ENCODE results near the gene ZNF629.

The ZNF629 gene

DNA sequence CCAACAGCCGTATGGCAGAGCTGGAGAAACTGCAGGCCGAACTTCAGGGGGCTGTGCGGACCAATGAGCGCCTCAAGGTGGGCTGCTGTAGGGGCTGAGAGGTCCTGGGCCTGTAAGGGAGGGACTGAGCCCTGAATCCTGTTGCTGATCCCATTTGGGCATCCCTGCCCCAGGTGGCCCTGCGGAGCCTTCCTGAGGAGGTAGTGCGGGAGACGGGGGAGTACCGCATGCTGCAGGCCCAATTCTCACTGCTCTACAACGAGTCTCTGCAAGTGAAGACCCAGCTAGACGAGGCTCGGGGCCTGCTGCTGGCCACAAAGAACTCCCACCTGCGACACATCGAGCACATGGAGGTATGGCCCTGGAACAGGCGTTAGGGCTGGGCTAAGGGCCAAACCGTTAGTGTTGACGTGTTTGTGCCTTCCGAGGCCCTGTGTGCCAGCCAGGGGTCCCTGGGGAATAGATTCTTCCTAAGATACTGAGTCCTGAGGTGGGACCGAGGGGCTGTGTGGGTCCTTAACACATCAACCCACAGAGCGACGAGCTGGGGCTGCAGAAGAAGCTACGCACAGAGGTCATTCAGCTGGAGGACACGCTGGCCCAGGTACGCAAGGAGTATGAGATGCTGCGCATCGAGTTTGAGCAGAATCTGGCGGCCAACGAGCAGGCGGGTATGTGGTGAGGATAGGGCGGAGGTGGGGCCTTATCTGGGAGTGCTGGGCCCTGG, 20.6 kb downstream of the ZNF629 start:
- DNase-seq = no peak

DNA sequence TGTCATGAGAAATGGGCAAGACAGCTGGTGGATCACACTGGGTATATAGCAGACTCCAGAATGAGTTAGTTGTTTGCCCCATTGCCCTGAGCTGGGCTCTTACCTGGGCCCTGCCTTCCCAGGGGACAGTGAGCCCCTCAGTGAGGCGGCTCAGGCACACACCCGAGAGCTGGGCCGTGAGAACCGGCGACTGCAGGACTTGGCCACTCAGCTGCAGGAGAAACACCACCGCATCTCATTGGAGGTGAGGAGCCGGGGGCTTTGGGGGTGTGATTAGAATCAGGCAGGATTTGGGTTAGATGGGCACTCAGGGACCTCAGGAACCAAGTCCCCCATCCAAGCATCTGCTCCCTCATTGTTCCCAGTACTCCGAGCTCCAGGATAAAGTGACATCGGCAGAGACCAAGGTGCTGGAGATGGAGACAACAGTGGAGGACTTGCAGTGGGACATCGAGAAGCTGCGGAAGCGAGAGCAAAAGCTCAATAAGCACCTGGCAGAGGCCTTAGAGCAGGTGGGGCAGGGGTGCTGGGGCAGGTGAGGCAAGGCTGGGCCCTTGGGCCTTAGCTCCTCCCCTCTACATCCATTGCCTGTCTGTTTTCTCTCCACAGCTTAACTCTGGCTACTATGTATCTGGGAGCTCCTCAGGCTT, 22.1 kb downstream of the ZNF629 start:
- no peak for DNase-seq

GRCh38 chr16:30764086-30764485, 22.9 kb downstream of the ZNF629 start:
- DNase-seq = no peak

DNA sequence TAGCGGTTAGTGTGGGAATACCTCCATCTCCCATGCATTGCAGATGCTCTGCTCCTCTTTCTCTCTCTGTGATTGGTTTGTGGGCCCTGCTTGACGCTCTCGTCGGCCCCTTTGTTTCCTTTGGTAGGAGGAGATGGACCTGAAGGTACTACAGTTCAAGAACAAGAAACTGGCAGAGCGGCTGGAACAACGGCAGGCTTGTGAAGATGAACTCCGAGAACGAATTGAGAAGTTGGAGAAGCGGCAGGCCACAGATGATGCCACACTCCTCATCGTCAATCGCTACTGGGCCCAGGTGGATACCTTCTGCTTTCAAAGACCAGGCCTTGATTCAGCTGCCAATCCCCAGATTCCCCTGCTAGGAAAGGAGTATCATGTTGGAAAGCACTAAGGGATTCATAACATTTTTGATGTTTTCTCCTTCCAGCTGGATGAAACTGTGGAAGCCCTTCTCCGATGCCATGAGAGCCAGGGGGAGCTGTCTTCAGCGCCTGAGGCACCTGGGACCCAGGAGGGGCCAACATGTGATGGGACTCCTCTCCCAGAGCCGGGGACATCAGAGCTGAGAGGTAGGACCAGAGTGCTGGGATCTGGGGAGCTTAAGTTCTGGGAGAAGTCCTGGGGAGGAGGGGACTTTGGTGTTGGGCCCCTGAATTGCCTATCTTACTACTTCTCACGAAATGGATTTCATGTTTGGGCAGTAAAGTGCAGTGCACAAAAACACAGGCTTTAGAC, 23.8 kb downstream of the ZNF629 start:
- DNase-seq = no peak

DNA sequence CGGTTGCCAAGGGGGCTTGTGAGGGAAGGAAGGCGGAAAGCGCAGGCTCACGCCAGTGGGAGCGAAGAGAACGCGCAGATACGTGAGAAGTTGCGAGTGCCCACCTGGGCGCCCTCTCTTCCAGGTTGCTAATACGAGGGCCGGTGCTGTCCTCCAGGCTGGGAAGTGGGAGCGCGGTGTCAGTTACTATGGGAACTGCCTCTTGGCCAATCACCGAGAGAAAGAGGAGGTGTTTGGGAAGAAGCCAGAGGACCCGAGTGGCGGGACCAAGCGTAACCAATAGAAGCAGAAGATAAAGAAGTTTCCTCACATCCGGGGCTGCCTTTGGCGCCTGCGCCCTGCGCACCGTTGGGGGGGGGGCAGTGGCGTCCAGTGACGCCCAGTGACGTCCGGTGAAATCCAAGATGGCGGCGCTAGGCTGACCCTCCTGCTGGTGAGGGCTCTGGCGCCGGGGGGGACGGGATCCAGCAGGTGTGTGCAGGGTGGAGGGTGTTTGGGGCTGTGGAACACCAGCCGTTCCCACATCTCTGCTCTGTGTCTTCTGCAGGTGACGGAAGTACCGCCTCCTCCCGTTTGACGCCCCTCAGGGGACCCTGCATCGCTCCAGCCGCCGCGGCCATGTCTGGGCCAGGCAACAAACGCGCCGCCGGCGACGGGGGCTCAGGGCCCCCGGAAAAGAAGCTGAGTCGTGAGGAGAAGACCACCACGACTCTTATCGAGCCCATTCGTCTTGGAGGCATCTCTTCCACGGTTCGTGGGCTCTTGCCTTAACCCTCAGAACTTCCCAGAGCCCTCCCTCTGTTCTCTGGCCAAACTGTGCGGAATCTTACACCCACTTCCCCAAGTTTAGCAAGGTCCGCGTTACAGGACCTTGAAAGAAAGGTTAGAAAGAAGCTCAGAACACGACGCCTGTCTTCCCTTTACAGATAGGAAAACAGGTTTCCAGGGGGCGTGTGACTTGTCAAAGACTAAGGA, 24.8 kb downstream of the ZNF629 start, which contains the start of the genes CFAP119 and RNF40:
Gene CFAP119 (minus strand): TSS at position 135 of the 975 bp plus-strand sequence. CDS start 314 bp downstream, outside the sequence.
Gene RNF40 (plus strand): TSS at position 395 of the 975 bp plus-strand sequence. CDS start 224 bp downstream, at position 619.
- DNase-seq = peak; percentile 72 to 81 (median 75)

- DNase-seq = peak in 1 of 4 experiments; percentile 15
Observed at GRCh38 chr16:30761427-30761927, 25.5 kb downstream of the ZNF629 start.

- DNase-seq = no peak
Observed at GRCh38 chr16:30760577-30761426, 26.2 kb downstream of the ZNF629 start.

GRCh38 chr16:30760001-30760559, 26.9 kb downstream of the ZNF629 start:
- no peak for DNase-seq

- no peak for DNase-seq
Observed at GRCh38 chr16:30758988-30759491, 28.0 kb downstream of the ZNF629 start.

DNA sequence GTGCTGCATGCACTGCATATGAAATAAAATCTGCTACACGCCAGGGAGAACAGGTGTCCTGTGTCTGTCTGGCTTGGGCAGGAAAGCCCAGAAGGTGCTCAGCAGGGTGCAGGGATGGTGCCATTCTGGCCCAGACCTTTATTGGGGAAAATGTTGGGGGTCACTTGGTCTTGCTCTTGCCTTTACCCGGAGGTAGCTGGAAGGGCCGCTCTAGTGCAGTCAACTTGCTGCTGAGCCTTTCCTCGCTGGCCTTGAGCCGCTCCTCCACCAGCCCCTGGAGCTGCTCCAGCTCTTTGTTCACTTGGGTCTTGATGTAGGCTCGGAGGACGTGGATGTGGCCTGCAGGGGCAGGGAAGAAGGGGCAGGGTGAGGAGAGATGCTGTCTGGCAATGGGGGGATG, 29.7 kb downstream of the ZNF629 start:
- no peak for DNase-seq

GRCh38 chr16:30756781-30757100, 30.3 kb downstream of the ZNF629 start:
- no peak for DNase-seq

GRCh38 chr16:30755955-30756780, 30.8 kb downstream of the ZNF629 start:
- DNase-seq = no peak

DNA sequence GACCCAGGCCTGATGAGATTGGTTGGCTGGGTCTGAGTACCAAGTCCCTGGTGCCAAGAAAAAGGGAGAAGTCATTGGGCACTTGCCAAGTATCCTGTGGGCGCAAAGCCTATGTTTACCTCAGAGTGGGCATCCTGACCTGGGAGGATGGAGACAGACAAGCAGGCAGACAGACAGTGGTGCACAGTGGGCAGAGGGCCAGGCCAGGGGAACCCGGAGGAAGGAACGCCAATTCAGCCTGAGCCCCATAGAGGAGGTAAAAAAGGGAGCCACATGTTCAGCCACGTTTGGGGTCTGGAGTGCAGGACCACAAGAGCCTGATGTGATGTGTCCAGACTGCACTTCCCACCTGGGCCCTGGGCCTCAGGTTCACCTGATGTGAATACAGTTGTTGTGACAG, 33.4 kb downstream of the ZNF629 start:
- DNase-seq = no peak

DNA sequence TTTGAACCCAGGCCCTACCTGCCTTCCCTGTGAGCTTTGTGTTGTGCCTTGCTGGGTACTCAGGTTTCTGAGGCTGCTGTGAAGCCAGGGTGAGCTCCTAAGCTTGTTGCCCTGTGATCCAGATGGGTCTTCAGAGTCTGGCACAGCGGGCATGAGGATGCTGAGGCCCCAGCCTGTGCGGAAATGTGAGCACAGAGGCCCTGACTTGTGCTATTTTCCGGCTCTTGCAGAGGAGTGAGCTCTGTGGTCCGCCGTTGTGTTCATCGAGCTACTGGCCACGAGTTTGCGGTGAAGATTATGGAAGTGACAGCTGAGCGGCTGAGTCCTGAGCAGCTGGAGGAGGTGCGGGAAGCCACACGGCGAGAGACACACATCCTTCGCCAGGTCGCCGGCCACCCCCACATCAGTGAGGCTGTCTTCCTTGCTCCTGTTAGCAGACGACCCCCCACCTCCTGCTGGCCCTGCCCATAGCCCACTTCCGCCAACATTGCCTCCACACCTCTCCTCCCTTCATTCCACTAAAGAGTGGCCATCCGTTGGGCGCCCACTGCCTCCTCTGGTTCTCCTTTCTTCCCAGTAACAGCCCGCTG, 36.0 kb downstream of the ZNF629 start:
- DNase-seq = no peak

GRCh38 chr16:30750201-30750600, 36.8 kb downstream of the ZNF629 start:
- DNase-seq = no peak

- no peak for DNase-seq
Observed at GRCh38 chr16:30748634-30749445, 38.2 kb downstream of the ZNF629 start.

DNA sequence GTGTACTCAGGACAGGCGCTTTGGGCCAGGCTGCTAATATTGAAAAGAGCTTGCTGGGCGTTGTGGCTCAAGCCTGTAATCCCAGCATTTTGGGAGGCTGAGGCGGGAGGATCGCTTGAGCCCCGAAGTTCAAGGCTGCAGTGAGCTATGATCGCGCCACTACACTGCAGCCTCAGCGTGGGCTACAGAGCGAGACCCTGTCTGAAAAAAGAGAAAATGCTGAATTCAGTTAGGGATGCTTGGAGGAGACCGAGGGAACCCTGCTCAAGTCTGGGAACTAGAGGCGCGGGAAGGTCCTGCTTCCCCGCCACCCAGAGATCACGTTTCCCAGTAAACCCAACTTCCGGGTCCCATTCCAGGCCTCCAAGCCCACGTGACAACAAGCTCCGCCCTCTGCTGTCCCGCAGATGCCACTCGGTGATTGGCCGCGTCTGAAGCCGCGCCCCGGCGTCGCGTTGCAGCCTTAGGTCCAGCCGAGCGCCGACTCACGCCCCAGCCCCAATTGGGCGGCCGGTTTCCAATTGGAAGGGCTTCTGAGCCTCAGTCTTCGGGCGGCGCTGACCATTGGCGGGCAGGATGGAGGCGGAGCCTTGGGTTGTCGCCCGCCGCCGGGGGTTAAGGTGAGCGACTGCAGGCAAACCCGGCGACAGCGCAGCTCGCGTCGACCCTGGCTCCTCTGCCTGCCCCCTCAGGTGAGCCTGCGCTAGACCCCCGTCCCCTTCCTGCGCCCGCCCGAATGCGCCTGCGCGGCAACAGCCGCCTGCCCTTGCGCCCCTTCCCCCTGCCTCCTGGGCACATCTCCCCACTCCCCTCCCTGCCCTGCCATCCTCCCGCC, 39.0 kb downstream of the ZNF629 start, which contains the start of gene PHKG2:
Gene PHKG2 (plus strand): TSS at position 627 of the 835 bp plus-strand sequence. CDS start 396 bp downstream, outside the sequence.
- DNase-seq = peak; percentile 82 to 92 (median 87)
